Raji (cell line): Measurements from ENCODE around the gene ADM5.

Experiments used
- POLR2A ChIP-seq: IDR thresholded peaks from 2 replicates; pipeline ENCODE4 v1.6.1; 2011; ENCODE audit warnings: low read depth, low read length, control low read depth; ENCODE audit not compliant: insufficient read depth

ADM5 gene

GRCh38 chr19:49689133-49690078 lies at the start of gene ADM5:
TSS of gene ADM5 (plus strand) at chr19:49689594. CDS start at chr19:49689838, 244 bp downstream.
- no peak for TF ChIP-seq POLR2A

GRCh38 chr19:49640113-49640898 lies 49.1 kb upstream of the ADM5 start, which contains the start of gene RRAS:
TSS of gene RRAS (minus strand) at chr19:49640143. CDS start at chr19:49640098, 45 bp downstream.
- TF ChIP-seq POLR2A = peak; percentile 75

- TF ChIP-seq POLR2A = peak; percentile 71
Observed at GRCh38 chr19:49641688-49642491, 47.5 kb upstream of the ADM5 start, which contains the start of gene SCAF1. TSS of gene SCAF1 (plus strand) at chr19:49642209. CDS start at chr19:49645027, 2,818 bp downstream.

GRCh38 chr19:49642492-49643035 lies 46.8 kb upstream of the ADM5 start:
- no peak for TF ChIP-seq POLR2A

- 0 out of 2 replicates have a peak, but pooled peaks have one; percentile 15 for TF ChIP-seq POLR2A
Observed at GRCh38 chr19:49643466-49643865, 45.9 kb upstream of the ADM5 start.

- TF ChIP-seq POLR2A = no peak
Observed at GRCh38 chr19:49645592-49645991, 43.8 kb upstream of the ADM5 start.

- no peak for TF ChIP-seq POLR2A
Observed at GRCh38 chr19:49645995-49646394, 43.4 kb upstream of the ADM5 start.

GRCh38 chr19:49646586-49646985 lies 42.8 kb upstream of the ADM5 start:
- TF ChIP-seq POLR2A = no peak

GRCh38 chr19:49651029-49651819 lies 38.2 kb upstream of the ADM5 start:
- no peak for TF ChIP-seq POLR2A

- TF ChIP-seq POLR2A = no peak
Observed at GRCh38 chr19:49651820-49652550, 37.4 kb upstream of the ADM5 start.

- TF ChIP-seq POLR2A = no peak
Observed at GRCh38 chr19:49652551-49653465, 36.6 kb upstream of the ADM5 start.

GRCh38 chr19:49653466-49653806 lies 36.0 kb upstream of the ADM5 start:
- TF ChIP-seq POLR2A = no peak
